Astrocyte of the cerebellum (primary cell): ENCODE data around the gene TRUB1.

Experiments used
- DNase-seq: peaks from one replicate; pipeline ENCODE4 v3.0.0-alpha.2; 2011; ENCODE audit warnings: low read depth
- H3K4me3 ChIP-seq: 2 replicates; pipeline ENCODE4 v1.5.1; 2011; ENCODE audit warnings: mild to moderate bottlenecking, low read depth, low read length, moderate library complexity
- in situ Hi-C: cut with HindIII; loops from 2 replicates; pipeline ENCODE4 v1.10.0; 2017; ENCODE audit warnings: low sequenced_read_pairs
- TF ChIP-seq, protein P1 (sequence below): IDR thresholded peaks from 2 replicates; pipeline ENCODE4 v1.5.1; 2012; ENCODE audit warnings: low read length, low read depth, moderate library complexity, mild to moderate bottlenecking; ENCODE audit errors: missing control alignments

The TRUB1 gene

DNA sequence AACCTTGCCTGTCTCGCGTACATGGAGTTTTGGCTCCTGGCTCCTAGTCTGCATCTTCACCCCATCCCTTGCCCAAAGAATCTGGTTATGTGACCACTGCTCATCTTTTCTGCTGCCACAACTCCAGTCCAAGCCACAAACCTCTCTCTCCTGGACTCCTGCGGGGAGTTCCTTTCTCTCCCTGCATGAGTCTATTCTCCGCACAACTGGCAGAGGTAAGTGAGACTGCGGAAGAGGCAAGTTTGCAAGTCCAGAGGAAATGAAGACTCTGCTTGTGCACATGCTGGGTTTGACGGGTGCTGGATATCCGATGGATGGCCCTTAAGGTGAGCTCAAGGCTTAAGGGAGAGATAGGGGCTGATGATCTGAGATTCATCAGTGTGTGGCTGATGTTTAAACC is 61.0 kb downstream of the TRUB1 start:
- H3K4me3 ChIP-seq, result no peak overlapping the region
- in situ Hi-C loops, result no loop called here
- no peak for DNase-seq
- TF ChIP-seq, protein P1, sequence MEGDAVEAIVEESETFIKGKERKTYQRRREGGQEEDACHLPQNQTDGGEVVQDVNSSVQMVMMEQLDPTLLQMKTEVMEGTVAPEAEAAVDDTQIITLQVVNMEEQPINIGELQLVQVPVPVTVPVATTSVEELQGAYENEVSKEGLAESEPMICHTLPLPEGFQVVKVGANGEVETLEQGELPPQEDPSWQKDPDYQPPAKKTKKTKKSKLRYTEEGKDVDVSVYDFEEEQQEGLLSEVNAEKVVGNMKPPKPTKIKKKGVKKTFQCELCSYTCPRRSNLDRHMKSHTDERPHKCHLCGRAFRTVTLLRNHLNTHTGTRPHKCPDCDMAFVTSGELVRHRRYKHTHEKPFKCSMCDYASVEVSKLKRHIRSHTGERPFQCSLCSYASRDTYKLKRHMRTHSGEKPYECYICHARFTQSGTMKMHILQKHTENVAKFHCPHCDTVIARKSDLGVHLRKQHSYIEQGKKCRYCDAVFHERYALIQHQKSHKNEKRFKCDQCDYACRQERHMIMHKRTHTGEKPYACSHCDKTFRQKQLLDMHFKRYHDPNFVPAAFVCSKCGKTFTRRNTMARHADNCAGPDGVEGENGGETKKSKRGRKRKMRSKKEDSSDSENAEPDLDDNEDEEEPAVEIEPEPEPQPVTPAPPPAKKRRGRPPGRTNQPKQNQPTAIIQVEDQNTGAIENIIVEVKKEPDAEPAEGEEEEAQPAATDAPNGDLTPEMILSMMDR, result no peak

DNA sequence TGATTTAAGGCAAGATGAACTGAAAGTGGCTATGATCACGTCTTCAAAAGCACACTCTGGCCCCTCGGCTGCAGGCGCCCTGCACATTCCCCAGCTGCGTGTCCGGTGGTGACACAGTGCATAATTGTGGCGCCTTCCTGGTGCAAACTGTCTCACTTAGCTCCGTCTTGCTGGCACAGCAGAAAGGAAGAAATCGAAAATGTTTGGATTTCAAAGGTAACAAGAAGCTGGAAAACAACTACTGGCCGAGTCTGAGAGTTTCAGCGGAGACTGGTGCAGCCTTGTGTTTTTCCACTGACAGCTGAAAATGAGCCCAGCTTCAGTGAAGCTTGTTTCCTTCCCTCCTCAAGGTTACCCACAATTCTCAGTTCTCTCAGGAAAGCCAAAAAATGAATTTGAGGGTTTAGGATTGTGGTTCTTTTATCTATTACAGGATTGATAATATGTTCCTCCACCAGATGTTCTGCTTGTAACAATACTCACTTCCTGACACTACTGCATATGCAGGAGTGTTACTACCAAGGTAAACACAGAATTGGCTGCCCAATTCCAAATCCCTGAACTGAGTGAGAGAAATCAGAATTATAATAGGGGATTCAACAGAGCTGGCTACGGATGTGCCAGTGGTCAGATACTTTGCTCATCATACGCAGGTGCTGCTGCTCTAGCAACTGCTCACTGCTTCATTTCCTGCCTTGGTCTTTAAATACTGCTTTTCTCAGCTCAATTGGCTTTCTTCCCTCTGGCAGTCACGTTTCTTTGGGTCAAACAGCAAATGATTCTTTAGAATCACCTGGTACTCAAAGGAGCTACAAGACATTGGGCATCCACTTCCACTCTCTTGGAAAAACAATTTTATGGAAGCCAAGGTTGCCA is 63.7 kb downstream of the TRUB1 start:
- TF ChIP-seq, protein P1, result no peak
- no peak overlapping the region for H3K4me3 ChIP-seq
- in situ Hi-C loops, result no loop called here
- no peak for DNase-seq

DNA sequence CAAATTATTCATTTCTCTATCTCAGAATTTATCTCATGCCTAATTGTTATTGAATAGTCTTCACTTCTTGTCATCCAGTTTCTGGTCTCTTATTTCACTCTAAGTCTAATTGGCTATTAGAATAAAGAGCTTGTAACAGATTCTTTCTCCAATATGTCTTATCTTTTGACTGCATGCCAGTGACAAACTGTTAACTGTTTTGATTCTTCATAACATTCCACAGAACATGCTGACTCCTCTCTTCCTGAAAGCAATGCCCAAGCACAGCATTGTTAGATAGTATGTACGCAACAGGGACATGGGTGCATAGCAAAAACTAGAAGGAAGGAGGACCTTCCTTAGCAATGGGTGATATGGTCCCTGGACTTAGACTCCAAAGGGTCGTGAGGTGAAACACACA is 65.4 kb downstream of the TRUB1 start:
- no peak for DNase-seq
- in situ Hi-C loops, result no loop called here
- TF ChIP-seq, protein P1, result no peak
- H3K4me3 ChIP-seq, result no peak overlapping the region

DNA sequence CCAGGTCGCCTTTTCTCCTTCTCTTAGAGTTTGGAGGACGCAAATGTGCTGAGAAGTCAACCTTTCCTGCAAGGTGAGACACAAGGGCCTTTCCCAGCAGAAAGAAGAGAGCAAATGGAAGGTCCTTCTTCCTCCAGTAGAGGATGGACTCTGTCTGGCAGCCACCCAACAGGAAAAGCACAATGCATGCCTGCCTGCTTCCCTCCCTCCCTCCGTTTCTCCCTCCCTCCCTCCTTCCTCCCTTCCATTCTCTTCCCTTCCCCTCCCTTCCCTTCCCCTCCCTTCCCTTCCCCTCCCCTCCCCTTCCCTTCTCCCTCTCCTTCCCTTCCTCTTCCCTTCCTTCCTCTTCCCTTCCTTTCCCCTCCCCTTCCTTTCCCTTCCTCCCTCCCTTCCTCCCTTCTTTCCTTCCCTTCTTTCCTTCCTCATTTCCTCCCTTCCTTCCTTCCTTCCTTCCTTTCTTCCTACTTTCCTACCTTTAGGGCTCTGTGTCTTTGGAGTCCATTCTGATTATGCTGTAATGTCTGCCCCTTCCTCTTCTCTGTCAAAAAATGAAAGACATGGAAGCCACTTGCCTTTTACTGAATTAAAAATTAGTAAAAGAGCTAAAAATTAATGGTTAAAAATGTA is 66.4 kb downstream of the TRUB1 start:
- DNase-seq, result no peak
- TF ChIP-seq, protein P1, result no peak
- in situ Hi-C loops, result no loop called here
- no peak overlapping the region for H3K4me3 ChIP-seq

DNA sequence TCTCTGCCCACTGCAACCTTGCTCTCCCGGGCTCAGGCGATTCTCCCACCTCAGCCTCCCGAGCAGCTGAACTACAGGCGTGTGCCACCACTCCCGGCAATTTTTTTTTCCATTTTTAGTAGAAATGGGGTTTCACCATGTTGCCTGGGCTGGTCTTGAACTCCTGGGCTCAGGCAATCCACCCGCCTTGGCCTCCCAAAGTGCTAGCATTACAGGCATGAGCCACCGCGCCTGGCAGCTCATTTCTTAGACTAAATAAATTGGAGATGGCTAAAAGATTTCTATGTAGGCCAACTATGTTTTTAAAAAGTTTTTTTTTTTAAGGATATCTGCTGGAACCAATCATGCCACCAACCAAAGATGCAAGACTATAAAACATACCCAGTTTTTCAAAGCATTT is 67.8 kb downstream of the TRUB1 start:
- in situ Hi-C loops, result no loop called here
- H3K4me3 ChIP-seq, result no peak overlapping the region
- no peak for DNase-seq
- TF ChIP-seq, protein P1, result no peak

DNA sequence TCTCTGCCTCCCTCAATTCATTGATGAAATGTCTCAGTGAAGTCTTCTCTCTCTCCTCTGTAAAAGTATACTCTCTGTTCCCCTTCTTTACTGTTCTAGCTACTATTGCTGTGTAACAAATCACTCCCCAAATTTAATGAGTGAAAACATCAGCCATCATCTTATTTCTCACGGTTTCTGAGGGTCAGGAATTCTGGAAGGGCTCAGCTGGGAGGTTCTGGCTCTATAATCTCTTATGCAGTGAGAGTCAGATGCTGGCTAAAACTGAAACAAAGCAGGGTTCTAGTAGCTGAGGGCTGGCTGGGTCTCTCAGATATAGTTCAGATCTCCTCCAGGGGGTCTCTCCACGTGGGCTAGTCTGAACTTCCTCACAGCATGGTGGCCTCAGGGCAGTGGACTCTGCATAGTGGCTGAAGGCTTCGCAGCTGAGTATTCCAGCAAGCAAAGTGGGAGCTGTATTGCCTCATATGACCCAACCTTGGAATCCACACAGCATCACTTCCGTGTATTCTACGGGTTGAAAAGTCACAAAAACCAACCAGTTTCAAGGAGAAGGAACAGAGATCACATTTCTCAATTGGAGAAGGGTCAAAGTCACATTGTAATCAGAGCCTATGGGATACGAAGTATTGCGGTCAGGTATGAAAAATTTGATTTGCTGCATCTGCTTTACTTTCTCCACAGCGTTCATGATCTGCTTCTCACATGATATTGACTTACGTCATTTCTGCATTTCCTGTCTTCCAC is 80.4 kb downstream of the TRUB1 start:
- no peak for DNase-seq
- TF ChIP-seq, protein P1, result no peak
- no peak overlapping the region for H3K4me3 ChIP-seq
- in situ Hi-C loops, result no loop called here
